Posterior vena cava (tissue), 2 donors: Measurements from ENCODE around the gene ULBP1. TPM values are rescaled to one million over a fixed set of nuclear protein-coding genes. Genes with fewer than 3 reads are reported as not detected.
"Not testable (repeated sequence)": the region's sequence is repeated elsewhere in the genome, so short reads cannot be mapped to it uniquely, and the experiment has no call there.

Experiments
- DNase-seq: peaks from one replicate; pipeline ENCODE4 v3.0.0-alpha.2; 2020; ENCODE audit warnings: low spot score
- intact Hi-C, 2 donors: fragments of 100-400 bp; cut with DNase I; formaldehyde crosslinking; loops; one replicate each; pipeline versions ENCODE4 v1.14.1 to v1.14.2; 2022 to 2023
- total RNA-seq, 2 donors: library from RNA; stranded (reverse); fragmentation: NEBNext Ultra II Directional; extraction: Animal tissue kit (Norgen Biotek cat#: 25700); gene quantifications; one replicate each; pipeline ENCODE4 v1.2.1, GENCODE V29; 2021
- donor health status: DM: yes; HTN: yes; CAD: no.
- donor health status: DM: yes; HTN: yes; CAD: no.

Gene ULBP1
- total RNA-seq, 2 donors from 2014 or later: 0.19 TPM; not detected in 1

DNA sequence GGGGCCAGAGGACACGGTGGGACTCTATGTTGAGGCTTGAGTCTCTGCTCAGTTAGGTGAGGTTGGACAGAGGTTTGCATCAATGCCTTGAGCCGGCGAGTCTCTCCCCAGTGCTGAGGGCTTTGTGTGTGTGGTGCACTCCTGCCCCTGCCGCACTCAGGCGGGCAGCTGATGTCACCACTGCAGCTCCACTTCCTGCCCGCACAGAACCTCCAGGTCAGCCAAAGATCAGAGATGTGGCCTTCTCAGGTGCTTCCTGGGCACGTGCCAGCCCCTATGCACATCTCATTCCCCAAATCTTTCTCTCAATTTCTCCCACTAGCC is 27.7 kb downstream of the ULBP1 start:
- not testable (repeated sequence) for DNase-seq

DNA sequence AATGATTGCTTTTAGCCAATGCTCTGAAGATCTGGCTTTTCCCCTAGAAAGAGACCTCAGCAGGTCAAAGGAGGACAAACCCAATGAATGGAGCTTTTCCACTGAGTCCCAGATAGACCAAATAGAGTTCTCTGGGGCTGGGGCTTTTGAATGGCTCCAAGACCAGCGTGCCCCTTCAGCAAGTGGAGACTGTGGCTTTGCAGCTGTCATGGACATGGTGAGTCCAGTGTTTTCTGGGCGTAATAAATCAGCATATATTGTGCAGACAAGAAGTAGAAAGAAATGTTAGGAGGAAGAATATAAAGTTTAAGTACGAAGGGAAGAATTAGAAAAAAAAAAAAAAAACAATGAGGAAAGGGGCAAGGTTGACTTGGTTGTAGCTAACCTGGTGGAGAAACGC is 28.1 kb downstream of the ULBP1 start:
- intact Hi-C loops: no loop called here
- DNase-seq: no peak

More for the DNA sequence above, 27.7 kb downstream of the ULBP1 start:
- intact Hi-C loops: not testable (repeated sequence)

DNA sequence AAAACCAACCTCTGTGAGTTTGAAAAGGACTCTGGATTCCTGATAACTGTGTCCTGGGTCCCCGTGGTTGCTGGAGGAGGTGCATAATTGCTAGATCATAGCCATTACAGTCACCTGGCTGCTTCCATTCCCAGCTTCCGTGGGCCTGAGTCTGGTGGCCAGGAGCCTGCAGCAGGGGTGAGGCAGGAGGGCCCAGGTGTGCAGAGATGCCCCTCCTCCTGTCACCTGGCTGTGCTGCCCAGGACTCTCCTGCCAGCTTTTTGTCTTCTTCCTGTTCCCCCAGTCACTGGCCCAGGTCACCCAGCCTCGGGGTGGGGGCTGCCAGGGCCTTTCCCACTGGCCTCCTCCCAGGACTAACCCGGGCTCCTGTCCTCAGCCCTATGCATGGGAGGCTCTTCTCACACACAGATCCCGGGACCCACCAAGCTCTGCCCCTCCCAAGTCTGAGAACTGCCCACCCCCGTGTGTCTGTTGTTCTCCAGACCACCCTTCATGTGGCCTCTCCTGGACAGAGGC is 31.6 kb downstream of the ULBP1 start:
- intact Hi-C loops: no loop called here
- peak; percentile 40 for DNase-seq

DNA sequence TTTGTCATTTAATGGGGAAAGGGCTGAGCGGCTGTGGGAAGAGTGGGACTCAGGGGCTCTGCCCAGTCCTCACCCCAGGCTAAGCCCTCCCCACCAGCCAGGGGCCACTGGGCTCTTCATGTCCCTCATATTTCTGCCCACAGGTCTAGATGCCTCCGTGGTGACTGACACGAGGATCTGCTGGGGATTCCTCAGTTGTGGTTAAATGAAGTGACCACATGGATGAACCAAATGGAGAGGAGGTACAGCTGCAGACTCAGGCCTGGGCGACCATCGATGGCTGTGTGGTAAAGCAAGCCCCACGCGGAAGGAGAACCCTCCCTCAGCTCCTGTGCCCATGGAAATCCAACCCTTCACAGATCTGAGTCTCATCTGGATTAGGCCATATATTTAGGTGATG is 32.2 kb downstream of the ULBP1 start:
- intact Hi-C loops: no loop called here
- no peak for DNase-seq

DNA sequence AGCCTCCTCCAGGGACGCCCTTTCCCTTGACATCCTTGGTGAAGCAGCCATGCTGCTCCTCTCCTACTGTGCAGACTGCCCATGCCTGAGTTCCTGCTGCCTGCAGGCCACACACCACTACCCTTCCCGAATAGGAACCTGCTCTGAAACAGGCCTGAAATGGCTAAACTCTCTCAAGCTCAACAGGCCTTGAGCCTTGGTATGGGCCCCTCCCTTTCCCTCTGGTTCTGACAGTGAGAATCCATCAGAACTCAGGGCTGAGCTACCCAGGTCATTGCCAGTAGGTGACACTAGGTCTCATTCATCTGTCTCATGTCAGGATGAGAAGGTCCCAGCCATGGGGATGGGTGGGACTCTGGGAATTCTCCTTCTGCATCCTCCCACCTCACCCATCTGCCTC is 35.9 kb downstream of the ULBP1 start:
- intact Hi-C loops: no loop called here
- no peak for DNase-seq

DNA sequence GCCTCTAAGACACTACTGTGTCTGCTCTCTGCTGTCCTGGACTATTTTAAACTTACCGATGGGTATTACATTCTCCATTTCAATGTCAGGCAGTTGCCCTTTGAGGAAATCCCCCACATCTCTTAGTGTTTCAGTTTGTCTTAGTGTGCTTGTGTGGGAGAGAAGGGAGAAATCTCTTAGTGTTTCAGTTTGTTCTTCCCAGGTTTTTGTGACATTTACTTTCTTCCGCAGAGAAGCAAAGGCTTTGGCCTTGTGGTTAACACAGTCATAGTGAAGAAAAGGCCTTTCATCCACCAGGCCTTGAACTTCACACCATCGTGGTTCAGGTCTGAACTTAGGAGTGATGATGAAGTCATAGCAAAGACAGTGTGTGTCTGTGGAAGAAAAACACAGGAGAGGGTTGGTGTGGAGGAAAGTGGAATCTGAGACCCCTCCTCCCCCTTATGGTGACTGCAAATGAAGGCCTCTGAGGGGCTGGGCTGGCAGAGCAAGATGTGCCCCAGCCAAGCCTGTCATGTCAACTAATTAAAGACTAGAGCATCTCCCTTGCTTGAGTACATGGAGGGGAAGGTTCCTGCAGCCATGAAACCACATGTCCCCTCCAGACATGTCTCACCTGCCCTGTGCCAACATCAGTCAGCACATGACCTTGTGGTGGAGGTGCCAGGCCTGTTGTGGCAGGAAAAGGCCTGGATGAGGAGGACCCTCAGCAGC is 37.7 kb downstream of the ULBP1 start:
- intact Hi-C loops: no loop called here
- peak; percentile 24 for DNase-seq

DNA sequence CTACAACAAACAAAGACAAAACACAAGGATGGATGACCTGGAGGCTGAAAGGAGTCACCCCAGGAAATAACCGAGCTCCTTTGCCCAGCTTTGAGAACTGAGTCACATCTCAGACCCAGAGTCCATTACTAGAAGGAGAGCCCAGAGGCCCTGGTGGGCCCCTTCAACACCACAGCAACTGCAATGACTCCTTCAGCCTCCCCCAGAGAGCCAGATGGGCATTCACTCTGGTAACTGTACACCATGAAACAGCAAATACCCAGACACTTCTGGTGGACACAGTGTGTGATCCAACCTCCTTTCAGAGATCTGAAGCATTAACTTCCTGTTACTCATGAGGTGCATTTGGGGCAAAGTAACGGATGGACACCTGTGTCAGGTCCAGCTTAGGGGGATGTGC is 39.0 kb downstream of the ULBP1 start:
- intact Hi-C loops: no loop called here
- DNase-seq: no peak

DNA sequence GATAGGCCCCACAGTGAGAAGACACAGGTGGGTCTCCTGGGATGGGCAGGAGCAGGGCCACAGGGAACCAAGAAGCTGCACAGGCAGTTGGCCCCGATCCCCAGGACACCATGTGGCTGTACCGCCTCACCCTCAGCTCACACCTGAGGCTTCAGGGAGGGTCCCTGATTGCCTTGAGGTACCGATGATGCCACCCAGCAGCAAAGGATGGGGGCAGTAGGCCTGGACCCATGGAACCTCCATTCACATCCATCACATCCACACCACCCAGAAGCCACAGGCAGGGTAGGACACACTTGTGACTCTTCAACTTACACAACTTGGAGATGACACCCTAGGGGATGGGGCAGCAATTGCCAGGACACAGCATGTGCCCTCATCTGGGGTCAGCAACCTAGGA is 39.9 kb downstream of the ULBP1 start:
- intact Hi-C loops: not testable (repeated sequence)

DNA sequence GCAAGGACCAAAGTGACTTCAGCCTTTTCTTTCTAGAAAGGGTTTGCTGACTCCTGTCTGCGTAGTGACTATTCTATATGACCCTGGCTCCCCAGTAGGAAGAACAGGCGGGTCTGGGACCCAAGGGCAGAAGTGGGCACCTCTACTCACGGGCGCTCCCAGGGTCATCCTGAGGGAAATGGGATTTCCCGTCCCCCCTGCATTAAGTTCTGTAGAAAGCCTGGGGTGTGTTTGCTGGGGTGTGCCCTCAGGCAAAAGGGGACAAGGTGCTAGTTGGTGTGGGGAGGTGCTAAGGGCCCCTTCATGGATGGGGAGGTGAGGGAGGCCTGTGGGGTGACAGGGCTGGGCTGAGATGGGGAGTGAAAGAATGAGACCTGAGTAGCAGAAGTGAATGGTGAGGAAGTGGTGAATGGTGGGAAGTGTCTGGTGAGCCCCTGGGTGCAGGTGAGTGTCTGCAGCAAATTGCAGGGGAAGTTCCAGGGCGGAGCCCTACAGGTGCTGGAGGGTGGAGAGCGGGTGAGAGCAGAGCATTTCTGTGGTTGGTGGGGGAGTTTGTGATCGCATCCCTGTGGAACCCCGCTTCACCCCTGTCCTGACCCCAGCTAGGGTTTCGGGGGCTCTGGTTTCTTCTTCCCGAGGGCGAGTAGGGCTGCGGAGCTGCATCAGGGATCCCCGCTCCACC is 40.5 kb downstream of the ULBP1 start:
- DNase-seq: peak; percentile 61
- intact Hi-C loops: loop anchor here in 1 of 2 donors (1.0 kb wide), 1 partner anchor 39 kb away; no protein-coding TSS in a partner anchor

More for the DNA sequence above, 39.9 kb downstream of the ULBP1 start:
- DNase-seq: peak; percentile 36

DNA sequence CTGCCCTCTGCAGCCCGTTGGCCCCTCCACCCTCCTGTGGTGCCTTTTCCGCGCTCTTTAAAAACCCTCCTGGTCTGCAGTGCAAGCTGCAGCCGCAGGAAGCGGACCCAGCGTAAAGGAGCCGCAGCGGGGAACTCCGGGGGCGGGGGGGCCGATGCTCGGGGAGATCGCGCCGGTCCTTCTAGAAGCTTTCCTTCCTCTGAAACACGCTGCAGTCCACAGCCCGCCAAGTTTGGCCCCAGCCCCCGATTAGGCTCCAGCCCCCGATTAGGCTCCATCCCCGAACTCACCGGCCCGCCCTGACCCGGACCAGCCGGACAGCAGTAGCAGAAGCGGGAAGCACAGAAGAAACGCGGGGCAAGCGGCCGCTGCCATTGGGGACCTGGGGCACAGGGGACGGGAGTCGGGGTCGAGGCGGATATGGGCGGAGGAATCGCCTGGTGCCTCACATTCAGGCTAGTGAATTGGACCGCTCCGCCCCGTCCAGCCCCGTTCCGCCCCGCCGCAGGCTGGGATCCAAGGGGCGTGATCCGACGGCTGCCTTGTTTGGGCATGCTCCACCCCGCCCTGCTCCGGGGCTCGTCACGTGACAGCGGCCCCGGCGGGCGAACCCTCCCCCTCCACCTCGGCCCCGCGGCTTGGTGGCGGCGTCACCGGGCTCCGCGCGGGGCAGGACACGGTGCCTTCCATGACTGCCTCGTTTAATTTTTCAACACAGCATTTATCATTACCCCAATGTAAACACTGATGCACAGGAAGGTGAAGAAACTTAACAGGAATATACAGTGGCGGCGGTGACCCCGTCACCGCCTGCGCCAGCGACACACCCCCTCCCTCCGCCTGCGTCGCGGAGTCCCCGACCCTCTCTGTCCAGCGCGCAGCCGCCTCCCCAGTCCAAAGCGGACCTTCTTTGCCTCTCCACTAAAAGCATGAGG is 41.3 kb downstream of the ULBP1 start:
- DNase-seq: peak; percentile 97
- intact Hi-C loops: loop anchor here in 1 of 2 donors (1.0 kb wide), 1 partner anchor 40 kb away; no protein-coding TSS in a partner anchor

DNA sequence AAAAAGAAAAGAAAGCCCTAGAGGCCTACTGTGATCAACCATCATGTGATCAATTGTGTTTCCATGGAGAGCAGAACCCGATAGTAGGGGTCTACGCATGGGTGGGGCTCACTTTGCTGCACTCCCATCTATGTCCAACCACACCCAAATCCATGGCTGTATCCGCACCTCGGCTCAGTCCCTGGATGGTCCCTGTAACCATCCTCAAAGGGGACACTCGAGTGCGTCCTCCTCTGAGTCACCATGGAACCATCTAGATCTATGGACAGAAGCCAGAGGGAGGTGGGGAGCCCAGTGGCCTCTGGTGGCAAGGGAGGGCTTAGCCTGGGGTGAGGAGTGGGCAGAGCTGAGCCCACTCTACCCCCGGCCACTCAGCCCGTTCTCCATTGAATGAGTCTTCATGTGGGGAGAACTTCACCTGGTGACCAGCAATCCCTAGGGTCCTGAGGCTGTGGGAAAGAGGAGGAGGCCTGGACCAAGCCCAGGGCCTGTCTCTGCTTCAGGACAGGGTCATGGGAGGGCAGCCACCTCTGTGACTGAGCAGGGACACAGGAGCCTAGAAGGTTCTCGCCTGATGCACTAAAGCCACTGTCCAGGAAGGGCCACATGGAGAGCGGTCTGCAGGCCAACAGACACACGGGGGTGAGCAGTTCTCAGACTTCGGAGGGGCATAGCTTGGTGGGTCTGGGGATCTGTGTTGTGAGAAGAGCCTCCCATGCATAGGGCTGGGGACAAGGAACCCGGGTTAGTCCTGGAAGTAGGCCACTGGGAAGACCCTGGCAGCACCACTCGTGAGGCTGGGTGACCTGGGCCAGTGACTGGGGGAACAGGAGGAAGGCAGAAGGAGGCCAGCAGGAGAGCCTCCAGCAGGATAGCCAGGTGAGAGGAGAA is 42.3 kb downstream of the ULBP1 start:
- DNase-seq: peak; percentile 69
- intact Hi-C loops: no loop called here

DNA sequence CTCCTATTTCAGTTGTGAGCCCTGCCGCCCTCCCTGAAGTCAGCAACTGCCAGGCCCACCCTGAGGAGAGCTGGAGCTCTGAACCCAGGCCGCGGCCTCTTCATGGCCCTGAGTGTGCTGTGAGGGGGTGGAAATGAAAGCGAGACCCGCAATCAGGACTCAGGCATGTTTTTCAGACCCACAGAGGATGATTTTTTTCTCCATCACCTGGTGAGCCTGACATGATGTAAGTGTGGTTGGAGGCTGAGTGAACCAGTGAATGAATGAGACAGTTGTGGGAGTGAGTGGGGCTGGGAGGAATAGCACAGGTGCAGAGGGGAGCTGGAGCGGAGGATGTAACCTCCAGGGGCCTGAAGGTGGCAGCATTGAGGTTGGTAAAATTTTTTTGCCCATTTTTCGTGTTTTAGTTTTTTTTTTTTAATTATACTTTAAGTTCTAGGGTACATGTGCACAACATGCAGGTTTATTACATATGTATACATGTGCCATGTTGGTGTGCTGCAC is 43.3 kb downstream of the ULBP1 start:
- peak; percentile 41 for DNase-seq
- intact Hi-C loops: no loop called here

DNA sequence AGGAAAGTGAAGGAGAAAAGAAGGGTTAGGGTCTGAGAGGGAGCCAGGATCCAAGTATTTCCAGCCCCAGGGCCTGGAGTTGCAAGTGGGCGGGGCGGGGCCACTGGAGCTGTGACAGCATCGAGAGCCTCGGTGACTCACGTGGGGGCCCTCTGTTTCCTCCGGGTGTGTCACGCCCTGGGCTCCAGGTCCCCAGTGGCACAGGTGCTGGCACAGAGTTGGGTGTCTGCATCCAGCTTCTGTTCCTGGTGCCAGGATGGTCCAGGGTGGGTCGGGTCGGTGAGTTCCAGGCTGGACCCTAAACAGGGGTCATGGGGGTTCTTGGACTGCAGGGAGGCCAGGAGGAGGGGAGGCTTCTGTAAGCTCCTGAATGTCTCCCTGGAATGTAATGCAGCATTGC is 44.8 kb downstream of the ULBP1 start:
- DNase-seq: peak; percentile 73
- intact Hi-C loops: no loop called here

DNA sequence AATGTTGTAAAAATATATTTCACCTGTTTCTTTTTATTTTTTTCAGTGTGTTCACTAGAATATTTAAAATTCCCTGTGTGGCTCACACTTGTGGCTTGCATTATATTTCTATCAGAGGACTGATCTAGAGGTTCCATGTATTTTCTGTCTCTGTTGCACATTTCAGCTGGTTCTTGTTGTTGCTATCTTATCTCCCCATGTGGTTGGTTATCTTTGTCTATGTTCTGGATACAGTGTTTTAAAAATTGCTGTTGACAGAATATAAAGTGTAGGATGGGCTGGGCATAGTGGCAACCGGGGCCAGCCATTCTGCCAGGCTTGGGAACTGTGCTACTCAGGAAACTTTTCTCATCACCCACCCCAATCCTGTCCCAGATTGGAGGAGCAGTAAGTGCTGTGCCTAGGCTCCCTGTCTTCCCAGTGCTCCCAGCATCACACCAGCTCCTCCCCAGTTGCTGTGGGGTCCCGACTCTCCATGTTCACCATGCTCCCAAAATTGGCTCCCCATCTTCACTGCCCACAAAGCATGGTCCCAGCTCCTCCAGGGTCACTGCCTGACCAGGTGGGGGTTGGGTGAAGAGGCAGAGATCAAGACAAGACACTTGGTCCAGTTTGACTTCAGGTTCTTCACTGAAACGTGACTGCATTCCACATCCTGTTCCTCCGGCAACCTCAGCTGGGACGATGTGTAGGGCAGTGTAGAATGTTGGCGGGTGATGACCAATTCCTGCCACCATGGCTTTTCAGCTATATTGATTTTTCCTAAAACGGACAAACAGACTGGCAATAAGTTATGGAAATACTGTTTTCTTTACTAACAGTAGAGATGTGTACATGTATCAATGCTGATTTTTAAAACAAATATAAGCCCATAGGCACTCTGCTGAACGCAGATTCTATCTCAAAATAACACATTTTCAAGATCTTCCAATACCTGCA is 49.4 kb downstream of the ULBP1 start:
- intact Hi-C loops, DNase-seq: not testable (repeated sequence)

DNA sequence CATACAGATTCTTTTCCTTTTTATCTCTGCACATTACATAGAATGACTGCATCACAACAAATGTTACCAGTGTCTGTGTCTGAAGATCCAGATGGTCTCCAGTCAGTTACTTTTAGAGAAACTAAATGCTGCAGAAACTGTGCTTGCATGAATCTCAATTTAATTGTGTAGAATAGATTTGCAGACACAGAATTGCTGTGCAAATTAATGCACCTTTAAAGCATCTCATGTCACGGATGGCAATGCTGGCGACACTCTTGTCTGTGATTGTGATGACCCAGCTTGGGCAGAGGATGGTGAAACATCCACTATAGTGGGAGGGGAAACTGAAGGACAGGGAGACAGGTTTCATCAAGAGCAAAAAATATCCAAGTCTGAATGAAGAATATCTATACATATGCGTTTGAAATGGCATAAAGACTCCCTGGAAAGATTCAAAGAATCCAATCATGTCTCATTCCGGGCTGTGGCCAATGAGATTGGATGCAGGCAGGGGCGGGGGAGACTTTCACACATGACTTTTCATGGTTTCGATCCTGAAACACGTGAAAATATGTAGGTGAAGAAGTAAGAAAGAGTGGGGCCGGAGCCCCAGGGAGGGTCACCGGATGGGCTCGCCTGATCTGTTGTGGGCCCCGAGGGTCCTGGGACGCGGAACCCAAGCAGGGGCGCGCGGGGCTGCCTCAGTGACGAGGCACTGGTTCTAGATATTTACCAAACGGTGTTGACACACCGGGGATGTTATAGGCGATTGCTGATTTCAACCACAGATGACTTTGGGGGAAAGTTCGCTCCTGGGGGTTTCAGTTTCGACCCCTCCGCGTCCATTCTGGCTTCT is 50.3 kb downstream of the ULBP1 start:
- DNase-seq, intact Hi-C loops: not testable (repeated sequence)

DNA sequence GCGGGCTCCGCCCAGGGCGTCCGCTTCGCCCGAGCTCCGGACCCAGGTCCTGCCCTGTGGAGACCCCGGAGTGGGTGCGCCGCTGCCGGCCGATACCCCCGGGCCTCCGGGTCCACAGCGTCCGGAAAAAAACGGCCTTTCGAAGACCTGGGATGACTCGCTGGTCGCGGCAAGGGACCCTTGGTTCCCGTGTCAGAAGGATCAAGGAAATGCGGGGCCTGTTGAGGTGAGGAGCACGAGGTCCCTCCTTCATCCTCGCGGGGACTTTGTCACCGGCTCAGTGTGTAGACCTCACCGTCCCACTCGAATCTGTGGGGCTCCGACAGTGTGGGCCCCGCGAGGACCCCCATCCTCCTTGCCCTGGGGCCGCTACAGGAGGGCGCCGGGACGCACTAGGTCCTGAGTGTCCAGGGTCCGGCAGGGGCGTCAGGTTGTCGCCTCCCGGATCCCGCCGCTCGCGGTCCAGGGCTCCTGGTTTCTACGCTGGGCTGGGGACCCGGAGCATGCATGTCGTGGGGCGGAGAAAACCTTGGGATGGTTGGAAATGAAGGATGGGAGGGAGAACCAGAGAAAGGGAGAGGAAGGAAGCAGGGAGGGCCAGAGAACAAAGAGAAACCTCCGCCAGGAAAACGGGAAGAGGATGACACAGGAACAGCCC is 51.0 kb downstream of the ULBP1 start:
- intact Hi-C loops, DNase-seq: not testable (repeated sequence)
